Measurements from ENCODE around the gene SAMM50. TPM values are rescaled to one million over a fixed set of nuclear protein-coding genes. Genes with fewer than 3 reads are reported as not detected.
A peak's percentile ranks its signal among the peaks of the same experiment; 100 is the strongest.

Gene SAMM50
- total RNA-seq, 1 donor from 2014 or later: 60.5 TPM

- peaks cover 42% of the 10 kb centered on the region for H3K4me1 Mint-ChIP-seq
- DNase-seq: no peak
- peaks cover 9% of the 10 kb centered on the region for H3K36me3 Mint-ChIP-seq (ENCODE audit: low read depth)
- H3K27me3 Mint-ChIP-seq: no peaks in the 10 kb centered on the region
- H3K27ac Mint-ChIP-seq: peak overlapping the region; percentile 76
- H3K9me3 Mint-ChIP-seq: no peaks in the 10 kb centered on the region
- intact Hi-C loops (cut with micrococcal nuclease): no loop called here
- H3K4me3 Mint-ChIP-seq: no peak overlapping the region
Measured at GRCh38 chr22:44045145-44045544, 89.9 kb downstream of the SAMM50 start.

Other genes with a start within 250 kb of the SAMM50 start
- gene EFCAB6, start 143.1 kb upstream of the SAMM50 start, total RNA-seq: 0.23 TPM in 1 of 2 replicates, not detected in the other
- gene SULT4A1, start 92.9 kb upstream of the SAMM50 start, total RNA-seq: not detected in 2 replicates
- gene PNPLA5, start 63.4 kb upstream of the SAMM50 start, total RNA-seq: not detected in 2 replicates
- gene PNPLA3, start 31.6 kb upstream of the SAMM50 start, total RNA-seq: 1.0 and 1.4 TPM in 2 replicates
- gene PARVB, start 68.9 kb downstream of the SAMM50 start, total RNA-seq: 107 and 112 TPM in 2 replicates
- gene PARVG, start 225.5 kb downstream of the SAMM50 start, total RNA-seq: 48.9 and 52.2 TPM in 2 replicates

Data from activated CD4-positive, alpha-beta T cell treated with anti-CD3 and anti-CD28 coated beads, Interleukin-2, amount 10 ng/mL, durations not matched to agents 24 days and 14 days (primary cell).